KOPT-K1 (cell line): ENCODE data around the gene CALY.

ENCODE experiments used
- H3K27ac ChIP-seq: fragments of 200-600 bp; sonication (generic); 2 replicates; pipeline ENCODE4 v1.5.1; 2016; ENCODE audit warnings: antibody characterized with exemption, mild to moderate bottlenecking, low read depth, low read length; ENCODE audit not compliant: poor library complexity, severe bottlenecking
- H3K36me3 ChIP-seq: fragments of 200-600 bp; sonication (generic); 2 replicates; pipeline ENCODE4 v1.5.1; 2017; ENCODE audit warnings: antibody characterized with exemption, mild to moderate bottlenecking, low read length, moderate library complexity; ENCODE audit not compliant: insufficient read depth
- H3K9me3 ChIP-seq: fragments of 200-600 bp; sonication (generic); 2 replicates; pipeline ENCODE4 v1.5.1; 2017; ENCODE audit warnings: antibody characterized with exemption, low read length, mild to moderate bottlenecking; ENCODE audit not compliant: insufficient read depth, poor library complexity, severe bottlenecking

The CALY gene

GRCh38 chr10:133318494-133319127, 18.1 kb downstream of the CALY start:
- no peak overlapping the region for H3K27ac ChIP-seq
- no peaks in the 10 kb centered on the region for H3K36me3 ChIP-seq
- no peaks in the 10 kb centered on the region for H3K9me3 ChIP-seq

GRCh38 chr10:133316732-133317131, 20.0 kb downstream of the CALY start:
- Histone ChIP-seq H3K9me3 (no peaks in the 10 kb centered on the region), H3K27ac (no peak overlapping the region), H3K36me3 (peaks cover 18% of the 10 kb centered on the region; the same call in 1 of the 2 replicates)

- Histone ChIP-seq H3K9me3 (no peaks in the 10 kb centered on the region), H3K27ac (no peak overlapping the region), H3K36me3 (peaks cover 23% of the 10 kb centered on the region; the same call in 1 of the 2 replicates)
Measured at GRCh38 chr10:133316266-133316665, 20.4 kb downstream of the CALY start.

GRCh38 chr10:133315847-133316246, 20.8 kb downstream of the CALY start:
- H3K27ac ChIP-seq = no peak overlapping the region
- H3K9me3 ChIP-seq = no peaks in the 10 kb centered on the region
- H3K36me3 ChIP-seq = peaks cover 27% of the 10 kb centered on the region

- Histone ChIP-seq H3K9me3 (no peaks in the 10 kb centered on the region), H3K36me3 (peaks cover 36% of the 10 kb centered on the region), H3K27ac (no peak overlapping the region)
Measured at GRCh38 chr10:133314911-133315310, 21.8 kb downstream of the CALY start.

- peaks cover 40% of the 10 kb centered on the region for H3K36me3 ChIP-seq
- no peaks in the 10 kb centered on the region for H3K9me3 ChIP-seq
- no peak overlapping the region for H3K27ac ChIP-seq
Measured at GRCh38 chr10:133313192-133313591, 23.5 kb downstream of the CALY start.

- Histone ChIP-seq H3K27ac (no peak overlapping the region), H3K36me3 (peaks cover 40% of the 10 kb centered on the region), H3K9me3 (no peaks in the 10 kb centered on the region)
Measured at GRCh38 chr10:133312769-133313145, 23.9 kb downstream of the CALY start.

- no peaks in the 10 kb centered on the region for H3K9me3 ChIP-seq
- H3K27ac ChIP-seq = no peak overlapping the region
- peaks cover 40% of the 10 kb centered on the region for H3K36me3 ChIP-seq
Measured at GRCh38 chr10:133312016-133312768, 24.5 kb downstream of the CALY start.

- Histone ChIP-seq H3K27ac (no peak overlapping the region), H3K9me3 (no peaks in the 10 kb centered on the region), H3K36me3 (peaks cover 40% of the 10 kb centered on the region)
Measured at GRCh38 chr10:133311570-133311969, 25.1 kb downstream of the CALY start.

GRCh38 chr10:133310789-133311188, 25.9 kb downstream of the CALY start:
- Histone ChIP-seq H3K27ac (no peak overlapping the region), H3K36me3 (peaks cover 40% of the 10 kb centered on the region), H3K9me3 (no peaks in the 10 kb centered on the region)

- no peaks in the 10 kb centered on the region for H3K9me3 ChIP-seq
- H3K36me3 ChIP-seq = peaks cover 40% of the 10 kb centered on the region
- no peak overlapping the region for H3K27ac ChIP-seq
Measured at GRCh38 chr10:133310399-133310755, 26.3 kb downstream of the CALY start.

- Histone ChIP-seq H3K27ac (no peak overlapping the region), H3K9me3 (no peaks in the 10 kb centered on the region), H3K36me3 (peaks cover 40% of the 10 kb centered on the region)
Measured at GRCh38 chr10:133309720-133310398, 26.8 kb downstream of the CALY start.

GRCh38 chr10:133309100-133309719, 27.5 kb downstream of the CALY start:
- Histone ChIP-seq H3K27ac (peak overlapping the region; percentile 90), H3K9me3 (no peaks in the 10 kb centered on the region), H3K36me3 (peaks cover 40% of the 10 kb centered on the region)

- Histone ChIP-seq H3K9me3 (no peaks in the 10 kb centered on the region), H3K27ac (peak within 1 kb of the TSS; percentile 90), H3K36me3 (peaks cover 40% of the 10 kb centered on the region)
Measured at GRCh38 chr10:133308421-133309099, 28.1 kb downstream of the CALY start, which contains the start of the genes TUBGCP2 and ZNF511. TUBGCP2 (minus strand) TSS chr10:133308872; CDS start chr10:133302941, 5,931 bp downstream. ZNF511 (plus strand) TSS chr10:133308914; CDS start chr10:133308944, 30 bp downstream.
